Measurements from ENCODE around the gene TRERF1.

DNA sequence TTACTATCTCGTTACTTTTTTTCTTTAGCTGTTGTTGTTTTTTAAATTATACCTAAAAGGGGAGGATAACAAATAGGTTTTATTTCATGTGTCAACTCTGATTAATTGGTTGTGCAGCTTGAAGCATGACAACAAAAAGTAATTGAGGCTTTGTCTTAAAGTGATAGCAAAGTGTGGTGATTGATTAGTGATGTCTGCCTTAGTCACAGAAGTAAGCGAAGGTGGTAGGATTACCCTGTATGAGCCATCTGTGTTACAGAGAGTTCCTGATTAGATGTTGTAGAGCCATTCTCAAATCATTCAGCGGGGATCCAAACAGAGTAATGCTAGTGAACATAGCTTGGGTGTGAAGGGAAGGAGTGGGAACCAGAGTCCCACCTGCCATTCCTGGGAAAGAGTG is 219.7 kb downstream of the TRERF1 start:
- TF ChIP-seq CTCF (optimal IDR thresholded peaks at IDR 0.05 in 1 of 3, IDR thresholded peaks at IDR 0.05 in 1 of 3, conservative IDR thresholded peaks at IDR 0.05 in 1 of 3; ENCODE audit: extremely low read depth in 1 of 3, insufficient read depth in 2 of 3, low read length in 3 of 3) (no peak), EZH2 (IDR thresholded peaks at IDR 0.05; ENCODE audit: low read length) (no peak)

Measured in keratinocyte (primary cell).